HepG2 (cell line): Measurements from ENCODE around the gene GALNT12.

ENCODE experiments used
- HCFC1 ChIP-seq: fragments of 150-350 bp; IDR thresholded peaks from 2 replicates; pipeline ENCODE4 v1.6.1; 2014; ENCODE audit warnings: low read depth, low read length
- NFATC3 ChIP-seq: sonication (generic); formaldehyde crosslinking; IDR thresholded peaks from 2 replicates; pipeline ENCODE4 v1.5.1; 2020; ENCODE audit warnings: mild to moderate bottlenecking, missing genetic modification reagents
- PAWR ChIP-seq: sonication (generic); formaldehyde crosslinking; IDR thresholded peaks from 2 replicates; pipeline ENCODE4 v1.4.0; 2020; ENCODE audit warnings: missing genetic modification reagents, mild to moderate bottlenecking, borderline replicate concordance
- POLR2A ChIP-seq, 2 experiments: IDR thresholded peaks; 2 replicates each; pipeline ENCODE4 v1.6.1; 2011; ENCODE audit warnings: low read depth in 2 of 2, low read length in 2 of 2, mild to moderate bottlenecking in 1 of 2, moderate library complexity in 1 of 2; ENCODE audit not compliant: insufficient read depth in 1 of 2
- TF ChIP-seq, protein P1 (sequence below): IDR thresholded peaks from 2 replicates; pipeline ENCODE4 v1.6.1; 2016; ENCODE audit warnings: control low read depth
- TF ChIP-seq, protein P2 (sequence below): sonication (generic); formaldehyde crosslinking; IDR thresholded peaks from 2 replicates; pipeline ENCODE4 v1.4.0; 2020; ENCODE audit warnings: mild to moderate bottlenecking, missing genetic modification reagents
- TF ChIP-seq, protein P3 (sequence below): sonication (generic); formaldehyde crosslinking; IDR thresholded peaks from 2 replicates; pipeline ENCODE4 v1.9.0; 2021; ENCODE audit warnings: mild to moderate bottlenecking, missing genetic modification reagents
- TF ChIP-seq, protein P4 (sequence below): sonication (generic); formaldehyde crosslinking; IDR thresholded peaks from 2 replicates; pipeline ENCODE4 v1.4.0; 2020; ENCODE audit warnings: missing genetic modification reagents, borderline replicate concordance

DNA sequence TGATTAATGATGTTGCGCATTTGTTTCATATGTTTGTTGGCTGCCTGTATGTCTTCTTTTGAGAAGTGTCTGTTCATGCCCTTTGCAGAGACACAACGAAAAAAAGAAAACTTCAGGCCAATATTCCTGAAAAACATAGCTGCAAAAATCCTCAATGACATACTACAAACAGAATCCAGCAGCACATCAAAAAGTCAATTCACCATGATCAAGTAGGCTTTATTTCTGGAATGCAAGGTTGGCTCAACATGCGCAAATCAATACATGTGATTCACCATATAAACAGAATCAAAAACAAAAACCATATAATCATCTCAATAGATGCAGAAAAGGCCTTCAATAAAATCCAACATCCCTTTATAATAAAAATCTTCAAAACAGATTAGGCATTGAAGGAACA is 9.2 kb upstream of the GALNT12 start:
- TF ChIP-seq HCFC1 = no peak
- TF ChIP-seq, protein P1, sequence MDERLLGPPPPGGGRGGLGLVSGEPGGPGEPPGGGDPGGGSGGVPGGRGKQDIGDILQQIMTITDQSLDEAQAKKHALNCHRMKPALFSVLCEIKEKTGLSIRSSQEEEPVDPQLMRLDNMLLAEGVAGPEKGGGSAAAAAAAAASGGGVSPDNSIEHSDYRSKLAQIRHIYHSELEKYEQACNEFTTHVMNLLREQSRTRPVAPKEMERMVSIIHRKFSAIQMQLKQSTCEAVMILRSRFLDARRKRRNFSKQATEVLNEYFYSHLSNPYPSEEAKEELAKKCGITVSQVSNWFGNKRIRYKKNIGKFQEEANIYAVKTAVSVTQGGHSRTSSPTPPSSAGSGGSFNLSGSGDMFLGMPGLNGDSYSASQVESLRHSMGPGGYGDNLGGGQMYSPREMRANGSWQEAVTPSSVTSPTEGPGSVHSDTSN (CRISPR knock-in tag) = no peak
- TF ChIP-seq, protein P2, sequence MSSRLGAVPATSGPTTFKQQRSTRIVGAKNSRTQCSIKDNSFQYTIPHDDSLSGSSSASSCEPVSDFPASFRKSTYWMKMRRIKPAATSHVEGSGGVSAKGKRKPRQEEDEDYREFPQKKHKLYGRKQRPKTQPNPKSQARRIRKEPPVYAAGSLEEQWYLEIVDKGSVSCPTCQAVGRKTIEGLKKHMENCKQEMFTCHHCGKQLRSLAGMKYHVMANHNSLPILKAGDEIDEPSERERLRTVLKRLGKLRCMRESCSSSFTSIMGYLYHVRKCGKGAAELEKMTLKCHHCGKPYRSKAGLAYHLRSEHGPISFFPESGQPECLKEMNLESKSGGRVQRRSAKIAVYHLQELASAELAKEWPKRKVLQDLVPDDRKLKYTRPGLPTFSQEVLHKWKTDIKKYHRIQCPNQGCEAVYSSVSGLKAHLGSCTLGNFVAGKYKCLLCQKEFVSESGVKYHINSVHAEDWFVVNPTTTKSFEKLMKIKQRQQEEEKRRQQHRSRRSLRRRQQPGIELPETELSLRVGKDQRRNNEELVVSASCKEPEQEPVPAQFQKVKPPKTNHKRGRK = no peak
- TF ChIP-seq POLR2A (IDR thresholded peaks at IDR 0.05; ENCODE audit: insufficient read depth in 1 of 2, low read depth in 2 of 2, low read length in 2 of 2) = no peak
- TF ChIP-seq, protein P3, sequence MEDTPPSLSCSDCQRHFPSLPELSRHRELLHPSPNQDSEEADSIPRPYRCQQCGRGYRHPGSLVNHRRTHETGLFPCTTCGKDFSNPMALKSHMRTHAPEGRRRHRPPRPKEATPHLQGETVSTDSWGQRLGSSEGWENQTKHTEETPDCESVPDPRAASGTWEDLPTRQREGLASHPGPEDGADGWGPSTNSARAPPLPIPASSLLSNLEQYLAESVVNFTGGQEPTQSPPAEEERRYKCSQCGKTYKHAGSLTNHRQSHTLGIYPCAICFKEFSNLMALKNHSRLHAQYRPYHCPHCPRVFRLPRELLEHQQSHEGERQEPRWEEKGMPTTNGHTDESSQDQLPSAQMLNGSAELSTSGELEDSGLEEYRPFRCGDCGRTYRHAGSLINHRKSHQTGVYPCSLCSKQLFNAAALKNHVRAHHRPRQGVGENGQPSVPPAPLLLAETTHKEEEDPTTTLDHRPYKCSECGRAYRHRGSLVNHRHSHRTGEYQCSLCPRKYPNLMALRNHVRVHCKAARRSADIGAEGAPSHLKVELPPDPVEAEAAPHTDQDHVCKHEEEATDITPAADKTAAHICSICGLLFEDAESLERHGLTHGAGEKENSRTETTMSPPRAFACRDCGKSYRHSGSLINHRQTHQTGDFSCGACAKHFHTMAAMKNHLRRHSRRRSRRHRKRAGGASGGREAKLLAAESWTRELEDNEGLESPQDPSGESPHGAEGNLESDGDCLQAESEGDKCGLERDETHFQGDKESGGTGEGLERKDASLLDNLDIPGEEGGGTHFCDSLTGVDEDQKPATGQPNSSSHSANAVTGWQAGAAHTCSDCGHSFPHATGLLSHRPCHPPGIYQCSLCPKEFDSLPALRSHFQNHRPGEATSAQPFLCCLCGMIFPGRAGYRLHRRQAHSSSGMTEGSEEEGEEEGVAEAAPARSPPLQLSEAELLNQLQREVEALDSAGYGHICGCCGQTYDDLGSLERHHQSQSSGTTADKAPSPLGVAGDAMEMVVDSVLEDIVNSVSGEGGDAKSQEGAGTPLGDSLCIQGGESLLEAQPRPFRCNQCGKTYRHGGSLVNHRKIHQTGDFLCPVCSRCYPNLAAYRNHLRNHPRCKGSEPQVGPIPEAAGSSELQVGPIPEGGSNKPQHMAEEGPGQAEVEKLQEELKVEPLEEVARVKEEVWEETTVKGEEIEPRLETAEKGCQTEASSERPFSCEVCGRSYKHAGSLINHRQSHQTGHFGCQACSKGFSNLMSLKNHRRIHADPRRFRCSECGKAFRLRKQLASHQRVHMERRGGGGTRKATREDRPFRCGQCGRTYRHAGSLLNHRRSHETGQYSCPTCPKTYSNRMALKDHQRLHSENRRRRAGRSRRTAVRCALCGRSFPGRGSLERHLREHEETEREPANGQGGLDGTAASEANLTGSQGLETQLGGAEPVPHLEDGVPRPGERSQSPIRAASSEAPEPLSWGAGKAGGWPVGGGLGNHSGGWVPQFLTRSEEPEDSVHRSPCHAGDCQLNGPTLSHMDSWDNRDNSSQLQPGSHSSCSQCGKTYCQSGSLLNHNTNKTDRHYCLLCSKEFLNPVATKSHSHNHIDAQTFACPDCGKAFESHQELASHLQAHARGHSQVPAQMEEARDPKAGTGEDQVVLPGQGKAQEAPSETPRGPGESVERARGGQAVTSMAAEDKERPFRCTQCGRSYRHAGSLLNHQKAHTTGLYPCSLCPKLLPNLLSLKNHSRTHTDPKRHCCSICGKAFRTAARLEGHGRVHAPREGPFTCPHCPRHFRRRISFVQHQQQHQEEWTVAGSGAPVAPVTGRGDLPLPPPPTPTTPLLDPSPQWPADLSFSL (CRISPR knock-in tag) = no peak
- TF ChIP-seq, protein P4, sequence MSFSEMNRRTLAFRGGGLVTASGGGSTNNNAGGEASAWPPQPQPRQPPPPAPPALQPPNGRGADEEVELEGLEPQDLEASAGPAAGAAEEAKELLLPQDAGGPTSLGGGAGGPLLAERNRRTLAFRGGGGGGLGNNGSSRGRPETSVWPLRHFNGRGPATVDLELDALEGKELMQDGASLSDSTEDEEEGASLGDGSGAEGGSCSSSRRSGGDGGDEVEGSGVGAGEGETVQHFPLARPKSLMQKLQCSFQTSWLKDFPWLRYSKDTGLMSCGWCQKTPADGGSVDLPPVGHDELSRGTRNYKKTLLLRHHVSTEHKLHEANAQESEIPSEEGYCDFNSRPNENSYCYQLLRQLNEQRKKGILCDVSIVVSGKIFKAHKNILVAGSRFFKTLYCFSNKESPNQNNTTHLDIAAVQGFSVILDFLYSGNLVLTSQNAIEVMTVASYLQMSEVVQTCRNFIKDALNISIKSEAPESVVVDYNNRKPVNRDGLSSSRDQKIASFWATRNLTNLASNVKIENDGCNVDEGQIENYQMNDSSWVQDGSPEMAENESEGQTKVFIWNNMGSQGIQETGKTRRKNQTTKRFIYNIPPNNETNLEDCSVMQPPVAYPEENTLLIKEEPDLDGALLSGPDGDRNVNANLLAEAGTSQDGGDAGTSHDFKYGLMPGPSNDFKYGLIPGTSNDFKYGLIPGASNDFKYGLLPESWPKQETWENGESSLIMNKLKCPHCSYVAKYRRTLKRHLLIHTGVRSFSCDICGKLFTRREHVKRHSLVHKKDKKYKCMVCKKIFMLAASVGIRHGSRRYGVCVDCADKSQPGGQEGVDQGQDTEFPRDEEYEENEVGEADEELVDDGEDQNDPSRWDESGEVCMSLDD (CRISPR knock-in tag) = no peak
- TF ChIP-seq PAWR = no peak
- TF ChIP-seq NFATC3 (CRISPR knock-in tag) = no peak
